H1 (cell line): ENCODE measurements around the gene C5AR2. TPM values are rescaled to one million over a fixed set of nuclear protein-coding genes. Genes with fewer than 3 reads are reported as not detected.
"Not testable (repeated sequence)": the region's sequence is repeated elsewhere in the genome, so short reads cannot be mapped to it uniquely, and the experiment has no call there.

ENCODE experiments used
- CTCF ChIA-PET: fragments of 300-600 bp; sonication (Branson Sonifier 250); formaldehyde crosslinking; loops from one replicate; lab custom pipeline; 2021; ENCODE audit not compliant: partially characterized antibody; lab: Charles Lee
- POLR2A ChIA-PET: fragments of 300-600 bp; sonication (Branson Sonifier 250); formaldehyde crosslinking; loops from one replicate; lab custom pipeline; 2021; ENCODE audit warnings: inconsistent platforms; ENCODE audit not compliant: partially characterized antibody; lab: Charles Lee
- DNase-seq, 2 experiments: peaks; one replicate each; pipeline versions ENCODE4 v3.0.0 to v3.0.0-alpha.2; 2010 to 2022; ENCODE audit warnings: low spot score in 2 of 2, low read depth in 1 of 2, mixed read lengths in 1 of 2
- FAIRE-seq: peaks from 2 replicates; lab custom pipeline; 2011; peaks lifted over from hg19 to GRCh38; lab: Jason Lieb, UNC
- H2AFZ ChIP-seq: 2 replicates; pipeline ENCODE4 v1.8.1; 2012; ENCODE audit warnings: low read length, inconsistent platforms
- H2AK5ac ChIP-seq: 2 replicates; pipeline ENCODE4 v1.6.1; 2013; ENCODE audit warnings: low read depth, low read length
- H2BK120ac ChIP-seq: replicated peaks from 2 replicates; pipeline ENCODE3; 2013; ENCODE audit warnings: low read depth, low read length, inconsistent platforms
- H2BK12ac ChIP-seq: 2 replicates; pipeline ENCODE4 v1.6.1; 2013; ENCODE audit warnings: low read depth, low read length
- H2BK15ac ChIP-seq: 2 replicates; pipeline ENCODE4 v1.6.1; 2013; ENCODE audit warnings: low read length
- H2BK20ac ChIP-seq: 2 replicates; pipeline ENCODE4 v1.6.1; 2013; ENCODE audit warnings: low read length
- H2BK5ac ChIP-seq: 2 replicates; pipeline ENCODE4 v1.6.1; 2013; ENCODE audit warnings: low read depth, low read length
- H3K14ac ChIP-seq: 2 replicates; pipeline ENCODE4 v1.6.1; 2013; ENCODE audit warnings: inconsistent platforms; ENCODE audit not compliant: insufficient read length
- H3K18ac ChIP-seq: 2 replicates; pipeline ENCODE4 v1.6.1; 2013; ENCODE audit warnings: low read length; ENCODE audit errors: extremely low read depth
- H3K23ac ChIP-seq: 2 replicates; pipeline ENCODE4 v1.6.1; 2013; ENCODE audit warnings: inconsistent platforms; ENCODE audit not compliant: insufficient read length
- H3K23me2 ChIP-seq: 2 replicates; pipeline ENCODE4 v1.6.1; 2013; ENCODE audit warnings: low read depth, low read length
- H3K27ac ChIP-seq: 2 replicates; pipeline ENCODE4 v1.6.1; 2011; ENCODE audit warnings: low read depth, low read length, inconsistent platforms
- H3K27me3 ChIP-seq, 4 experiments: replicated peaks in 1 of 4; 1 replicate in 1 of 4; 2 replicates in 3 of 4; pipeline versions ENCODE4 v1.6.1 to v1.8.1; 2011 to 2013; ENCODE audit warnings: low read length in 3 of 4, mild to moderate bottlenecking in 3 of 4, inconsistent platforms in 2 of 4, mixed read lengths in 2 of 4, moderate library complexity in 1 of 4; ENCODE audit not compliant: control insufficient read depth in 3 of 4, insufficient read depth in 3 of 4; ENCODE audit errors: extremely low read depth in 1 of 4
- H3K36me3 ChIP-seq, 4 experiments: 2 replicates each; pipeline versions ENCODE4 v1.6.1 to v1.8.1; 2011 to 2013; ENCODE audit warnings: mild to moderate bottlenecking in 4 of 4, low read length in 3 of 4, moderate library complexity in 2 of 4, control low read depth in 1 of 4, inconsistent platforms in 1 of 4; ENCODE audit not compliant: insufficient read depth in 4 of 4, control insufficient read depth in 2 of 4
- H3K4ac ChIP-seq: replicated peaks from 2 replicates; pipeline ENCODE3; 2013; ENCODE audit warnings: low read length, low read depth, mixed read lengths, inconsistent platforms; ENCODE audit not compliant: insufficient read length
- H3K4me1 ChIP-seq, 4 experiments: replicated peaks in 1 of 4; 1 replicate in 1 of 4; 2 replicates in 3 of 4; pipeline versions ENCODE4 v1.6.1 to v1.8.1; 2011 to 2013; ENCODE audit warnings: low read length in 3 of 4, inconsistent platforms in 2 of 4, mixed read lengths in 1 of 4; ENCODE audit not compliant: insufficient read depth in 4 of 4, control insufficient read depth in 3 of 4
- H3K4me2 ChIP-seq, 2 experiments: 2 replicates each; pipeline versions ENCODE4 v1.6.1 to v1.8.1; 2011 to 2013; ENCODE audit warnings: low read depth in 2 of 2, low read length in 2 of 2, control low read depth in 1 of 2, inconsistent platforms in 1 of 2, mild to moderate bottlenecking in 1 of 2; ENCODE audit not compliant: insufficient read depth in 1 of 2
- H3K4me3 ChIP-seq, 4 experiments: fragments of 200-600, 300-600 bp in 1 of 4; sonication (generic), shearing (Covaris generic), sonication (Bioruptor Twin) in 1 of 4; 2 replicates each; pipeline versions ENCODE4 v1.5.1 to v1.8.1; 2011 to 2016; ENCODE audit warnings: low read length in 4 of 4, low read depth in 3 of 4, control low read depth in 2 of 4, inconsistent platforms in 2 of 4, mild to moderate bottlenecking in 2 of 4, mixed read lengths in 1 of 4, moderate library complexity in 1 of 4; ENCODE audit not compliant: insufficient read depth in 2 of 4; ENCODE audit errors: extremely low read depth in 1 of 4
- H3K56ac ChIP-seq: replicated peaks from 2 replicates; pipeline ENCODE3; 2013; ENCODE audit warnings: low read depth, mild to moderate bottlenecking, mixed read lengths, low read length, inconsistent platforms; ENCODE audit not compliant: insufficient read length
- H3K79me1 ChIP-seq: 2 replicates; pipeline ENCODE4 v1.6.1; 2013; ENCODE audit warnings: low read depth, low read length, control low read depth
- H3K79me2 ChIP-seq, 2 experiments: 2 replicates each; pipeline versions ENCODE4 v1.6.1 to v1.8.1; 2012 to 2013; ENCODE audit warnings: low read length in 2 of 2, mild to moderate bottlenecking in 2 of 2, inconsistent platforms in 1 of 2; ENCODE audit not compliant: insufficient read depth in 2 of 2, control insufficient read depth in 1 of 2
- H3K9ac ChIP-seq, 4 experiments: replicated peaks in 1 of 4; 1 replicate in 1 of 4; 2 replicates in 3 of 4; pipeline versions ENCODE4 v1.6.1 to v1.8.1; 2011 to 2013; ENCODE audit warnings: low read depth in 3 of 4, low read length in 3 of 4, control low read depth in 2 of 4, mild to moderate bottlenecking in 2 of 4, moderate library complexity in 2 of 4, inconsistent platforms in 1 of 4; ENCODE audit errors: extremely low read depth in 1 of 4
- H3K9me3 ChIP-seq, 2 experiments: 2 replicates each; pipeline versions ENCODE4 v1.6.1 to v1.8.1; 2012 to 2013; ENCODE audit warnings: mild to moderate bottlenecking in 2 of 2, moderate library complexity in 2 of 2, control low read depth in 1 of 2, inconsistent platforms in 1 of 2, low read depth in 1 of 2, low read length in 1 of 2, mixed read lengths in 1 of 2; ENCODE audit not compliant: insufficient read depth in 2 of 2
- H4K20me1 ChIP-seq, 2 experiments: replicated peaks in 1 of 2; 2 replicates each; pipeline versions ENCODE3 to v1.8.1; 2011 to 2013; ENCODE audit warnings: inconsistent platforms in 2 of 2, low read length in 2 of 2, mild to moderate bottlenecking in 1 of 2; ENCODE audit not compliant: insufficient read depth in 2 of 2, control insufficient read depth in 1 of 2
- H4K5ac ChIP-seq: 2 replicates; pipeline ENCODE4 v1.6.1; 2013; ENCODE audit warnings: low read length, low read depth, mixed read lengths, inconsistent platforms; ENCODE audit not compliant: insufficient read length
- H4K8ac ChIP-seq: 2 replicates; pipeline ENCODE4 v1.8.0; 2013; ENCODE audit warnings: mild to moderate bottlenecking, moderate library complexity, low read length, inconsistent platforms; ENCODE audit not compliant: insufficient read depth; ENCODE audit errors: extremely low read depth
- H4K91ac ChIP-seq: replicated peaks from 2 replicates; pipeline ENCODE3; 2013; ENCODE audit warnings: low read length, mixed read lengths, inconsistent platforms; ENCODE audit not compliant: insufficient read length
- CBX8 ChIP-seq: fragments of 300-800, 300-1000 bp; sonication (generic); IDR thresholded peaks from 2 replicates; pipeline ENCODE4 v1.7.1; 2016; ENCODE audit warnings: low read depth, low read length, borderline replicate concordance
- EZH2 ChIP-seq: fragments of 200-600 bp; sonication (generic); IDR thresholded peaks from 2 replicates; pipeline ENCODE4 v1.7.1; 2012; ENCODE audit warnings: low read depth, mild to moderate bottlenecking, moderate library complexity, low read length, inconsistent platforms; ENCODE audit not compliant: severe bottlenecking
- NANOG ChIP-seq: IDR thresholded peaks from 2 replicates; pipeline ENCODE4 v1.6.1; 2011; ENCODE audit warnings: low read length, low read depth, mild to moderate bottlenecking, inconsistent platforms; ENCODE audit not compliant: insufficient read depth, poor library complexity, severe bottlenecking
- PHF8 ChIP-seq: fragments of 200-600 bp; sonication (generic); conservative IDR thresholded peaks from 2 replicates; pipeline ENCODE4 v1.7.1; 2012; ENCODE audit warnings: low read depth, mild to moderate bottlenecking, inconsistent platforms, low read length, moderate library complexity
- RFX5 ChIP-seq: IDR thresholded peaks from 2 replicates; pipeline ENCODE4 v1.6.1; 2011; ENCODE audit warnings: low read depth, low read length, improper control_type of control experiment, borderline replicate concordance
- SP4 ChIP-seq: IDR thresholded peaks from 2 replicates; pipeline ENCODE4 v1.6.1; 2012; ENCODE audit warnings: low read length, inconsistent platforms
- TCF12 ChIP-seq: IDR thresholded peaks from 2 replicates; pipeline ENCODE4 v1.6.1; 2011; ENCODE audit warnings: low read depth, mild to moderate bottlenecking, low read length
- WGBS, 2 experiments: shearing (Covaris generic) in 1 of 2; methylation state at CpG; one replicate each; pipeline versions ENCODE4 v1.1.6 to v1.1.7; 2013 to 2015; ENCODE audit warnings: low lambda C conversion rate in 2 of 2, mixed read lengths in 2 of 2, inconsistent platforms in 1 of 2, low coverage in 1 of 2, missing lambda C conversion rate in 1 of 2; ENCODE audit not compliant: insufficient replicate concordance in 2 of 2, insufficient coverage in 1 of 2, insufficient read length in 1 of 2; ENCODE audit errors: extremely low coverage in 1 of 2, missing lambda C conversion rate in 1 of 2; 5-methylcytosine and 5-hydroxymethylcytosine counted together
- polyA plus RNA-seq, 7 experiments: library from polyadenylated mRNA; depleted of rRNA in 3 of 7; stranded (reverse) in 5 of 7; unstranded in 2 of 7; fragments of >200 nt in 5 of 7; fragments of 200-250 nt in 2 of 7; gene quantifications; 1 replicate in 5 of 7; 2 replicates in 1 of 7; 4 replicates in 1 of 7; pipeline versions ENCODE4 v1.2.1 to v1.2.3, GENCODE V29; 2011 to 2013; ENCODE audit warnings: missing spikeins in 2 of 7, mixed read lengths in 2 of 7
- total RNA-seq: library from RNA; stranded (reverse); fragmentation: NEBNext Ultra II Directional; extraction: Animal tissue kit (Norgen Biotek cat#: 25700); gene quantifications from 2 replicates; pipeline ENCODE4 v1.2.1, GENCODE V29; 2021

The C5AR2 gene
- total and polyA plus RNA-seq, 2 of the 8 experiments (the other 6 are each of a cell fraction or from before 2014, with no cell fraction given), result 0.08 to 0.15 TPM

- TF ChIP-seq CBX8, result no peak
- no peak for TF ChIP-seq TCF12
- TF ChIP-seq PHF8, result no peak
- no peak for TF ChIP-seq SP4
- no peak for TF ChIP-seq NANOG
- no peak for TF ChIP-seq EZH2
- no peak for TF ChIP-seq RFX5
Measured at GRCh38 chr19:47331490-47331889, 485 bp upstream of the C5AR2 start (continued).

GRCh38 chr19:47336765-47337718 lies 5.1 kb downstream of the C5AR2 start:
- not testable (repeated sequence) for H2BK120ac ChIP-seq, DNase-seq, H3K4me3 ChIP-seq, H3K23me2 ChIP-seq, H2AK5ac ChIP-seq, H2BK12ac ChIP-seq, H3K14ac ChIP-seq, H3K79me2 ChIP-seq, H3K9me3 ChIP-seq, H2BK5ac ChIP-seq, H3K79me1 ChIP-seq, H3K27ac ChIP-seq, H3K9ac ChIP-seq, FAIRE-seq, H2BK20ac ChIP-seq, H3K4me2 ChIP-seq, H4K20me1 ChIP-seq, H2AFZ ChIP-seq, H3K23ac ChIP-seq, H3K56ac ChIP-seq, H3K36me3 ChIP-seq, H4K5ac ChIP-seq, H3K27me3 ChIP-seq, H3K4me1 ChIP-seq, H3K4ac ChIP-seq
- peak overlapping the region; percentile 81 for H2BK15ac ChIP-seq
- H3K18ac ChIP-seq, result peak overlapping the region; percentile 32
- ChIA-PET CTCF (interaction anchor here (4.7 kb wide), 1 partner anchor 12 kb away, joined by 19 read pairs; the partner anchor contains the start of gene DHX34), POLR2A (interaction anchor here (1.9 kb wide), 1 partner anchor 12 kb away, joined by 5 read pairs; the partner anchor contains the start of gene DHX34)
- H4K91ac ChIP-seq, result peak overlapping the region; percentile 55
- H4K8ac ChIP-seq, result peak overlapping the region; percentile 51
- WGBS, 2 experiments, result 88% methylated on average over 18 of the region's 18 CpGs; no CpG with 5 or more reads in 1 of the 2 experiments
